H1 (cell line): ENCODE measurements around the gene TFAP2D. TPM values are rescaled to one million over a fixed set of nuclear protein-coding genes. Genes with fewer than 3 reads are reported as not detected.

Experiments used
- CTCF ChIA-PET: fragments of 300-600 bp; sonication (Branson Sonifier 250); formaldehyde crosslinking; loops from one replicate; lab custom pipeline; 2021; ENCODE audit not compliant: partially characterized antibody; lab: Charles Lee
- POLR2A ChIA-PET: fragments of 300-600 bp; sonication (Branson Sonifier 250); formaldehyde crosslinking; loops from one replicate; lab custom pipeline; 2021; ENCODE audit warnings: inconsistent platforms; ENCODE audit not compliant: partially characterized antibody; lab: Charles Lee
- DNase-seq, 2 experiments: peaks; one replicate each; pipeline versions ENCODE4 v3.0.0 to v3.0.0-alpha.2; 2010 to 2022; ENCODE audit warnings: low spot score in 2 of 2, low read depth in 1 of 2, mixed read lengths in 1 of 2
- FAIRE-seq: peaks from 2 replicates; lab custom pipeline; 2011; peaks lifted over from hg19 to GRCh38; lab: Jason Lieb, UNC
- H2AFZ ChIP-seq: 2 replicates; pipeline ENCODE4 v1.8.1; 2012; ENCODE audit warnings: low read length, inconsistent platforms
- H2AK5ac ChIP-seq: 2 replicates; pipeline ENCODE4 v1.6.1; 2013; ENCODE audit warnings: low read depth, low read length
- H2BK120ac ChIP-seq: replicated peaks from 2 replicates; pipeline ENCODE3; 2013; ENCODE audit warnings: low read depth, low read length, inconsistent platforms
- H2BK12ac ChIP-seq: 2 replicates; pipeline ENCODE4 v1.6.1; 2013; ENCODE audit warnings: low read depth, low read length
- H2BK15ac ChIP-seq: 2 replicates; pipeline ENCODE4 v1.6.1; 2013; ENCODE audit warnings: low read length
- H2BK20ac ChIP-seq: 2 replicates; pipeline ENCODE4 v1.6.1; 2013; ENCODE audit warnings: low read length
- H2BK5ac ChIP-seq: 2 replicates; pipeline ENCODE4 v1.6.1; 2013; ENCODE audit warnings: low read depth, low read length
- H3K14ac ChIP-seq: 2 replicates; pipeline ENCODE4 v1.6.1; 2013; ENCODE audit warnings: inconsistent platforms; ENCODE audit not compliant: insufficient read length
- H3K18ac ChIP-seq: 2 replicates; pipeline ENCODE4 v1.6.1; 2013; ENCODE audit warnings: low read length; ENCODE audit errors: extremely low read depth
- H3K23ac ChIP-seq: 2 replicates; pipeline ENCODE4 v1.6.1; 2013; ENCODE audit warnings: inconsistent platforms; ENCODE audit not compliant: insufficient read length
- H3K23me2 ChIP-seq: 2 replicates; pipeline ENCODE4 v1.6.1; 2013; ENCODE audit warnings: low read depth, low read length
- H3K27ac ChIP-seq: 2 replicates; pipeline ENCODE4 v1.6.1; 2011; ENCODE audit warnings: low read depth, low read length, inconsistent platforms
- H3K27me3 ChIP-seq, 4 experiments: replicated peaks in 1 of 4; 1 replicate in 1 of 4; 2 replicates in 3 of 4; pipeline versions ENCODE4 v1.6.1 to v1.8.1; 2011 to 2013; ENCODE audit warnings: low read length in 3 of 4, mild to moderate bottlenecking in 3 of 4, inconsistent platforms in 2 of 4, mixed read lengths in 2 of 4, moderate library complexity in 1 of 4; ENCODE audit not compliant: control insufficient read depth in 3 of 4, insufficient read depth in 3 of 4; ENCODE audit errors: extremely low read depth in 1 of 4
- H3K36me3 ChIP-seq, 4 experiments: 2 replicates each; pipeline versions ENCODE4 v1.6.1 to v1.8.1; 2011 to 2013; ENCODE audit warnings: mild to moderate bottlenecking in 4 of 4, low read length in 3 of 4, moderate library complexity in 2 of 4, control low read depth in 1 of 4, inconsistent platforms in 1 of 4; ENCODE audit not compliant: insufficient read depth in 4 of 4, control insufficient read depth in 2 of 4
- H3K4ac ChIP-seq: replicated peaks from 2 replicates; pipeline ENCODE3; 2013; ENCODE audit warnings: low read length, low read depth, mixed read lengths, inconsistent platforms; ENCODE audit not compliant: insufficient read length
- H3K4me1 ChIP-seq, 4 experiments: replicated peaks in 1 of 4; 1 replicate in 1 of 4; 2 replicates in 3 of 4; pipeline versions ENCODE4 v1.6.1 to v1.8.1; 2011 to 2013; ENCODE audit warnings: low read length in 3 of 4, inconsistent platforms in 2 of 4, mixed read lengths in 1 of 4; ENCODE audit not compliant: insufficient read depth in 4 of 4, control insufficient read depth in 3 of 4
- H3K4me2 ChIP-seq, 2 experiments: 2 replicates each; pipeline versions ENCODE4 v1.6.1 to v1.8.1; 2011 to 2013; ENCODE audit warnings: low read depth in 2 of 2, low read length in 2 of 2, control low read depth in 1 of 2, inconsistent platforms in 1 of 2, mild to moderate bottlenecking in 1 of 2; ENCODE audit not compliant: insufficient read depth in 1 of 2
- H3K4me3 ChIP-seq, 4 experiments: fragments of 200-600, 300-600 bp in 1 of 4; sonication (generic), shearing (Covaris generic), sonication (Bioruptor Twin) in 1 of 4; 2 replicates each; pipeline versions ENCODE4 v1.5.1 to v1.8.1; 2011 to 2016; ENCODE audit warnings: low read length in 4 of 4, low read depth in 3 of 4, control low read depth in 2 of 4, inconsistent platforms in 2 of 4, mild to moderate bottlenecking in 2 of 4, mixed read lengths in 1 of 4, moderate library complexity in 1 of 4; ENCODE audit not compliant: insufficient read depth in 2 of 4; ENCODE audit errors: extremely low read depth in 1 of 4
- H3K56ac ChIP-seq: replicated peaks from 2 replicates; pipeline ENCODE3; 2013; ENCODE audit warnings: low read depth, mild to moderate bottlenecking, mixed read lengths, low read length, inconsistent platforms; ENCODE audit not compliant: insufficient read length
- H3K79me1 ChIP-seq: 2 replicates; pipeline ENCODE4 v1.6.1; 2013; ENCODE audit warnings: low read depth, low read length, control low read depth
- H3K79me2 ChIP-seq, 2 experiments: 2 replicates each; pipeline versions ENCODE4 v1.6.1 to v1.8.1; 2012 to 2013; ENCODE audit warnings: low read length in 2 of 2, mild to moderate bottlenecking in 2 of 2, inconsistent platforms in 1 of 2; ENCODE audit not compliant: insufficient read depth in 2 of 2, control insufficient read depth in 1 of 2
- H3K9ac ChIP-seq, 4 experiments: replicated peaks in 1 of 4; 1 replicate in 1 of 4; 2 replicates in 3 of 4; pipeline versions ENCODE4 v1.6.1 to v1.8.1; 2011 to 2013; ENCODE audit warnings: low read depth in 3 of 4, low read length in 3 of 4, control low read depth in 2 of 4, mild to moderate bottlenecking in 2 of 4, moderate library complexity in 2 of 4, inconsistent platforms in 1 of 4; ENCODE audit errors: extremely low read depth in 1 of 4
- H3K9me3 ChIP-seq, 2 experiments: 2 replicates each; pipeline versions ENCODE4 v1.6.1 to v1.8.1; 2012 to 2013; ENCODE audit warnings: mild to moderate bottlenecking in 2 of 2, moderate library complexity in 2 of 2, control low read depth in 1 of 2, inconsistent platforms in 1 of 2, low read depth in 1 of 2, low read length in 1 of 2, mixed read lengths in 1 of 2; ENCODE audit not compliant: insufficient read depth in 2 of 2
- H4K20me1 ChIP-seq, 2 experiments: replicated peaks in 1 of 2; 2 replicates each; pipeline versions ENCODE3 to v1.8.1; 2011 to 2013; ENCODE audit warnings: inconsistent platforms in 2 of 2, low read length in 2 of 2, mild to moderate bottlenecking in 1 of 2; ENCODE audit not compliant: insufficient read depth in 2 of 2, control insufficient read depth in 1 of 2
- H4K5ac ChIP-seq: 2 replicates; pipeline ENCODE4 v1.6.1; 2013; ENCODE audit warnings: low read length, low read depth, mixed read lengths, inconsistent platforms; ENCODE audit not compliant: insufficient read length
- H4K8ac ChIP-seq: 2 replicates; pipeline ENCODE4 v1.8.0; 2013; ENCODE audit warnings: mild to moderate bottlenecking, moderate library complexity, low read length, inconsistent platforms; ENCODE audit not compliant: insufficient read depth; ENCODE audit errors: extremely low read depth
- H4K91ac ChIP-seq: replicated peaks from 2 replicates; pipeline ENCODE3; 2013; ENCODE audit warnings: low read length, mixed read lengths, inconsistent platforms; ENCODE audit not compliant: insufficient read length
- BCL11A ChIP-seq, 2 experiments: IDR thresholded peaks; one replicate each; pipeline ENCODE4 v1.6.1; 2011; ENCODE audit warnings: low read depth in 2 of 2, low read length in 2 of 2, mild to moderate bottlenecking in 2 of 2
- BRCA1 ChIP-seq: IDR thresholded peaks from 2 replicates; pipeline ENCODE4 v1.6.1; 2012; ENCODE audit warnings: low read depth, low read length, improper control_type of control experiment
- CBX8 ChIP-seq: fragments of 300-800, 300-1000 bp; sonication (generic); IDR thresholded peaks from 2 replicates; pipeline ENCODE4 v1.7.1; 2016; ENCODE audit warnings: low read depth, low read length, borderline replicate concordance
- RBBP5 ChIP-seq: IDR thresholded peaks from 2 replicates; pipeline ENCODE4 v1.7.1; 2012; ENCODE audit warnings: low read depth, mild to moderate bottlenecking, inconsistent platforms, low read length, moderate library complexity, borderline replicate concordance
- RNF2 ChIP-seq: fragments of 200-900, 300-1000 bp; sonication (generic); IDR thresholded peaks from 2 replicates; pipeline ENCODE4 v1.7.1; 2016; ENCODE audit warnings: borderline replicate concordance, low read depth, mild to moderate bottlenecking, antibody characterized with exemption, low read length; ENCODE audit not compliant: poor library complexity, severe bottlenecking; ENCODE audit errors: missing control alignments
- RXRA ChIP-seq: IDR thresholded peaks from 2 replicates; pipeline ENCODE4 v1.6.1; 2011; ENCODE audit warnings: low read depth, mild to moderate bottlenecking, low read length, moderate library complexity; ENCODE audit not compliant: insufficient read depth
- SUZ12 ChIP-seq: fragments of 200-600 bp; sonication (generic); IDR thresholded peaks from 2 replicates; pipeline ENCODE4 v1.6.1; 2012; ENCODE audit warnings: mild to moderate bottlenecking, inconsistent platforms, low read length, moderate library complexity, mixed read lengths
- WGBS, 2 experiments: shearing (Covaris generic) in 1 of 2; methylation state at CpG; one replicate each; pipeline versions ENCODE4 v1.1.6 to v1.1.7; 2013 to 2015; ENCODE audit warnings: low lambda C conversion rate in 2 of 2, mixed read lengths in 2 of 2, inconsistent platforms in 1 of 2, low coverage in 1 of 2, missing lambda C conversion rate in 1 of 2; ENCODE audit not compliant: insufficient replicate concordance in 2 of 2, insufficient coverage in 1 of 2, insufficient read length in 1 of 2; ENCODE audit errors: extremely low coverage in 1 of 2, missing lambda C conversion rate in 1 of 2; 5-methylcytosine and 5-hydroxymethylcytosine counted together
- polyA plus RNA-seq, 7 experiments: library from polyadenylated mRNA; depleted of rRNA in 3 of 7; stranded (reverse) in 5 of 7; unstranded in 2 of 7; fragments of >200 nt in 5 of 7; fragments of 200-250 nt in 2 of 7; gene quantifications; 1 replicate in 5 of 7; 2 replicates in 1 of 7; 4 replicates in 1 of 7; pipeline versions ENCODE4 v1.2.1 to v1.2.3, GENCODE V29; 2011 to 2013; ENCODE audit warnings: missing spikeins in 2 of 7, mixed read lengths in 2 of 7
- total RNA-seq: library from RNA; stranded (reverse); fragmentation: NEBNext Ultra II Directional; extraction: Animal tissue kit (Norgen Biotek cat#: 25700); gene quantifications from 2 replicates; pipeline ENCODE4 v1.2.1, GENCODE V29; 2021
- TF ChIP-seq, protein P1 (sequence below): IDR thresholded peaks from 2 replicates; pipeline ENCODE4 v1.6.1; 2012; ENCODE audit warnings: inconsistent platforms

Gene TFAP2D
- total and polyA plus RNA-seq, 2 of the 8 experiments (the other 6 are each of a cell fraction or from before 2014, with no cell fraction given): not detected

GRCh38 chr6:50819466-50819903, 106.2 kb downstream of the TFAP2D start:
- no peaks in the 10 kb centered on the region for H3K79me1 ChIP-seq
- peaks cover 5% of the 10 kb centered on the region; the same call in 1 of the 2 replicates for H3K23me2 ChIP-seq
- no peak overlapping the region for H2BK5ac ChIP-seq
- no peak overlapping the region for H3K27ac ChIP-seq
- H2BK120ac ChIP-seq: no peak overlapping the region
- H3K4ac ChIP-seq: no peak overlapping the region
- H2AFZ ChIP-seq: peak overlapping the region; percentile 39; the same call in 1 of the 2 replicates
- peak; percentile 93 for TF ChIP-seq SUZ12
- TF ChIP-seq, protein P1, sequence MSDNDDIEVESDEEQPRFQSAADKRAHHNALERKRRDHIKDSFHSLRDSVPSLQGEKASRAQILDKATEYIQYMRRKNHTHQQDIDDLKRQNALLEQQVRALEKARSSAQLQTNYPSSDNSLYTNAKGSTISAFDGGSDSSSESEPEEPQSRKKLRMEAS: peak; percentile 42
- no peak for TF ChIP-seq BCL11A (IDR thresholded peaks at IDR 0.05; ENCODE audit: low read depth in 2 of 2, low read length in 2 of 2)
- TF ChIP-seq BRCA1: no peak
- TF ChIP-seq RBBP5: 0 out of 2 replicates have a peak, but pooled peaks have one; percentile 11
- TF ChIP-seq RNF2: peak; percentile 94
- 0 out of 2 replicates have a peak, but pooled peaks have one; percentile 59 for TF ChIP-seq CBX8
- no peak for TF ChIP-seq RXRA
- CTCF ChIA-PET: interaction anchor here (0.7 to 1.5 kb wide), 6 partner anchors 14 to 1201 kb away, joined by 3 to 7 read pairs (median 4); no protein-coding TSS in a partner anchor
- no peaks in the 10 kb centered on the region for H3K9me3 ChIP-seq
- peak overlapping the region; percentile 9 to 56 (median 28); a peak in 5 of 8 replicates for H3K4me3 ChIP-seq
- no peak for FAIRE-seq
- WGBS, 2 experiments: 1% methylated on average over 36 of the region's 45 CpGs; no CpG with 5 or more reads in 1 of the 2 experiments
- peak overlapping the region; percentile 68 to 72 for H3K4me2 ChIP-seq
- 0 out of 2 replicates have a peak overlapping the region, but pooled peaks have one; percentile 41 for H2BK12ac ChIP-seq
- H3K27me3 ChIP-seq: peaks cover 61 to 91% (median 77%) of the 10 kb centered on the region in 4 experiments
- H3K56ac ChIP-seq: no peak overlapping the region
- H3K23ac ChIP-seq: no peak overlapping the region
- no peak overlapping the region for H2AK5ac ChIP-seq
- no peak overlapping the region; the same call in 1 of the 2 replicates for H2BK20ac ChIP-seq
- H3K36me3 ChIP-seq: peaks cover 0 to 3% (median 0%) of the 10 kb centered on the region in 4 experiments; a peak in 1 of 8 replicates
- no peak overlapping the region for H4K5ac ChIP-seq
- peak in 1 of 2 experiments; percentile 73 for DNase-seq
- no peak overlapping the region for H3K18ac ChIP-seq
- no peaks in the 10 kb centered on the region for H3K79me2 ChIP-seq
- POLR2A ChIA-PET: interaction anchor here (1.1 to 1.5 kb wide), 2 partner anchors 25 to 105 kb away, joined by 3 read pairs; no protein-coding TSS in a partner anchor
- peak overlapping the region; percentile 17; the same call in 1 of the 2 replicates for H4K8ac ChIP-seq
- no peak overlapping the region for H4K91ac ChIP-seq
- peaks cover 7 to 26% (median 14%) of the 10 kb centered on the region in 4 experiments for H3K4me1 ChIP-seq
- H3K14ac ChIP-seq: no peak overlapping the region
- no peak overlapping the region for H3K9ac ChIP-seq
- peaks cover 2 to 5% of the 10 kb centered on the region in 2 experiments for H4K20me1 ChIP-seq
- no peak overlapping the region for H2BK15ac ChIP-seq
